ENCODE measurements around the gene CPED1.
"Not testable (repeated sequence)": the region's sequence is repeated elsewhere in the genome, so short reads cannot be mapped to it uniquely, and the experiment has no call there.

Gene CPED1

DNA sequence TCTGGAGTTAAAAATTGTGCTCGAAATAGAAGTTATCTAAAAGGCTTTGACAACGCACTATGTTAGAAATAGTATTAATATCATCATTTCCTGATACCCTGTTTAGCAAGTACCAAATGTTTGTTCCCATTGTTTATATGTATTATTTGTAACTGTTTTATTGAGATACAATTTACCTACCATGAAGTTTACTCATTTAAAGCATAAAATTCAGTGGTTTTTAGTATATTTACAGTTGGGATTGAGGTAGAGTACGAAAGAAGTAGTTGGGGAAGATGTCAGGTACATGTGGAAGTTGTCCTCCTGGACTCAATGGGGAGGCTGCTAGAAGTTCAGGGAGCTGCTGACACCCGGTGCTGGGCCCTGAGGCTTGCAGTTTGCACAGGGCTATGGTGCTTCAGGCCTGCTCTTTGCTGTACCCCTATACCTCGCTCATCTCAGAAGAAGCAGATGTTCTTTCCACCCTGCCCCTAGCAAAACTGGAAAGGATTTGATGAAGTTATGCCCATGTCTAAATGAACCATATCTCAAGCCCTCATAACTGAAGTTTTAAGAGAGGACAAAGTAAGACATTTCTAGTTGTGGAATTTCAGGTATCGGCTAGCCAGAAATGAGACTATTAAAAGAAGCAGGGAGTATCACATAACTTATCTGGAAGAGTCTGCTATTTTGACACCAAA, 315.1 kb downstream of the CPED1 start:
- DNase-seq (ENCODE audit: insufficient read length, low spot score) (no peak), FAIRE-seq (no peak)
- no peak for TF ChIP-seq POLR2A (IDR thresholded peaks at IDR 0.05; ENCODE audit: low read depth, low read length)

DNA sequence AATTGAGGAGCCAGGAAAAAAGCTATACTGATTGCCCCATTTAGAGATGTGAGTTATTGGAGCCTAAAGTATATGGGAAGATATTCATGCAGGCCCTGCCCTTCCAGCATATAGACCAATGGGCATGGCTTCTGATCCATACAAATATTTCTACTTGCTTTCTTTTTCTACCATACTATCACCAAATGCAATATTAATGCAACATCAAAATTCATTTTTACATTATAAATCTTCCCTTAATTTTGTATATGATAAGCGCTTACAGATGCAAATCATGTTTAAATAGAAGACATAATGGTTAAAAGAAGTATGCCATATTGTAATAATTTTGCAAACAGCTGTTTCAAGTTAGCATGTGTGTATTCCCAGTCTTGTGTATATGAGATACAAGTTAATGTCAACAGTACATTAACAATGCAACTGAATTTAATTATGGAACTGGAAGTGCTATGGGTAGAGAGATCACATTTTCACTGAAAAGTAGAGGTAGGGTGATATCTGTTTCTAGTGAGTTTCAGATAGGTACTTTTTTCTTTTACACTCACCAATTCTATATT, 315.7 kb downstream of the CPED1 start:
- FAIRE-seq (no peak), DNase-seq (ENCODE audit: insufficient read length, low spot score) (no peak)
- no peak for TF ChIP-seq POLR2A (IDR thresholded peaks at IDR 0.05; ENCODE audit: low read depth, low read length)

DNA sequence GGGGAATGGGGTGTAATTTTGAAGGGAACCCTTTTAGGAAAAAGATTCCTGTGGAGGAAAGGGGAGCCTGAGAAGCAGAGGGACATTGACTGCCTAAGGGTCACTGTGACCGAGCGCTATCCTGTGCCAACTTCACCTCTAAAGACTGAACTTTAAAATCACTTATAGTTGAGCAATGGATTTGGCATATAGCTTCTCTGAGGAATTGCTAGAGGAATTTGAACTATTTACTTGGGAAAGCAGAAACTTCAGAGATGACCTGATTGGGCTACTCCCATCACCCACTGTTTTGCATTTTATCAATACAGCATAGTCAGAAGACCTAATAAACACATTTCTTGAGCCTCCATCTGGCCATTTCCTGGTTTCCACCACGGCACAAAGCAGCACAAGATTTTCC, 316.6 kb downstream of the CPED1 start:
- FAIRE-seq: no peak
- DNase-seq (ENCODE audit: insufficient read length, low spot score): no peak
- no peak for TF ChIP-seq POLR2A (IDR thresholded peaks at IDR 0.05; ENCODE audit: low read depth, low read length)

DNA sequence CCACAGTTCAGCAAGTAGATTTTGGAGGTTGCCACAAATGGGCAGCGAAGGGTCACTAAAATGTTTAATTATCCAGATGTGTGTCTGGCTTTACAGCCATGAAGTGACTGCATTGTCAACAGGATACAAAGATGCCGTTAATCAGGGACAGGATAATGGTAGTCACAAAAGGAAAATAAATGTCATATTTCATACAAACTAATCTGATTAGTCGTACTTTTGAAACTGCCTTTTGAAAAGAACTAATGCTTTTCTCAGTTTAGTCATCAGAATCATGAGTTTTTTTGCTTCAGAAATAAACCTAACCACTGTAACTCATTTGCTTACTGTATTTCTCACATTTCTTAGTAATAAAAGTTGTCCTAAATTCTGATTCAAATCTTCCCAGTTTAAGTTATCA, 318.1 kb downstream of the CPED1 start:
- FAIRE-seq (peak; percentile 71), DNase-seq (ENCODE audit: insufficient read length, low spot score) (no peak)
- TF ChIP-seq POLR2A (IDR thresholded peaks at IDR 0.05; ENCODE audit: low read depth, low read length): no peak

DNA sequence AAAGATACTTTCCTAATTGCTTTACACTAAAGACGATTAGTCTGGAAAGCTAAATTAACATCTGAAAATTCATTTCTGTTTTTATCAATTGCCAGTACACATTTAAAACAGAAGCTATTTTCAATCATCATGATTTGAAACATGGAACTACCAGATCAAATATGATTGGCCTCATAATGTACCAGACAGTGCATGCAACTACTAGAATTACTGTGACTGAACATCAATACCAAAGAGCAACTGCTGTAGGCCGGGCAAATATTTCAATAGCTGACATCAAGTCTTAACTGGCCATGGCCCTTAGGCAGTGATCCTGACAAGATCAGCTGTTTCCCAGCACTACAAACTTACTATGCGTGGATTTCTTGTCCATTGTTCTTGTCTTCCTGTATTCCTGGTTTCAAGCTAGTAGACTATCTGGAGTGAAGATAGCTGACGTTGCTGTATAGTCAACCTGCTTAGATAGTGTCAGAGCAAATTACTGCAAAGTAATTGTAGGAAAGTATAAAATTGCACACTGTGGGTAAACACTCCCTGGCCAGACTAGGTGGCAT, 318.6 kb downstream of the CPED1 start:
- DNase-seq (ENCODE audit: insufficient read length, low spot score) (no peak), FAIRE-seq (peak; percentile 15)
- TF ChIP-seq POLR2A (IDR thresholded peaks at IDR 0.05; ENCODE audit: low read depth, low read length): no peak

DNA sequence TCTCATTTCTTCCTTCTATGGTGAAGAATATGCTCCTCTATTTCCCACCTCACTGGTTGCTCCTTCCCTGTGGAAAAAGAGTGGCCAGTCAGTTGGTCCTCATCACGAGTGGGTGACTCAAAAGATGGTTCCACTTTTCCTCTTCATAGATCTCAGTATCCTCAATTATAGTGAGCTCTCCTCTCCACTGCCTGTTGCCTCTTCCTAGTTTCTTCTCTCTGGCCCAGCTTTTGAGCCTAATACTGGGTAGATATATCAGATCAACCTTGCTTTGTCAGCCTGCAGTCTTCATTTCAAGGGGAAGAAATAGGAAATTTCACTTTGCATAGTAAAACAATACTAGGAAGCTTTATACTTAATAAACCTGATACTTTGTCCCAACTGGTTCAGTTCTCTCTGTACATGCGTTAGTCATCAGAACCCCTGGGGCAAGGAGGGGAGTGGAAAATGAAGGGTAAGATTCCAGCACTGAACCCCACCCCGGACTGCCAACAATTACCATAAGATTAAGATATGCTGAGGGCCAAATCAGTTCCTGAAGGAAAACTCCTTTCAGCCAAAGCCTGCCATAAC, 324.8 kb downstream of the CPED1 start:
- DNase-seq (ENCODE audit: insufficient read length, low spot score): no peak
- TF ChIP-seq POLR2A (IDR thresholded peaks at IDR 0.05; ENCODE audit: low read depth, low read length): no peak
- peak; percentile 91 for FAIRE-seq

DNA sequence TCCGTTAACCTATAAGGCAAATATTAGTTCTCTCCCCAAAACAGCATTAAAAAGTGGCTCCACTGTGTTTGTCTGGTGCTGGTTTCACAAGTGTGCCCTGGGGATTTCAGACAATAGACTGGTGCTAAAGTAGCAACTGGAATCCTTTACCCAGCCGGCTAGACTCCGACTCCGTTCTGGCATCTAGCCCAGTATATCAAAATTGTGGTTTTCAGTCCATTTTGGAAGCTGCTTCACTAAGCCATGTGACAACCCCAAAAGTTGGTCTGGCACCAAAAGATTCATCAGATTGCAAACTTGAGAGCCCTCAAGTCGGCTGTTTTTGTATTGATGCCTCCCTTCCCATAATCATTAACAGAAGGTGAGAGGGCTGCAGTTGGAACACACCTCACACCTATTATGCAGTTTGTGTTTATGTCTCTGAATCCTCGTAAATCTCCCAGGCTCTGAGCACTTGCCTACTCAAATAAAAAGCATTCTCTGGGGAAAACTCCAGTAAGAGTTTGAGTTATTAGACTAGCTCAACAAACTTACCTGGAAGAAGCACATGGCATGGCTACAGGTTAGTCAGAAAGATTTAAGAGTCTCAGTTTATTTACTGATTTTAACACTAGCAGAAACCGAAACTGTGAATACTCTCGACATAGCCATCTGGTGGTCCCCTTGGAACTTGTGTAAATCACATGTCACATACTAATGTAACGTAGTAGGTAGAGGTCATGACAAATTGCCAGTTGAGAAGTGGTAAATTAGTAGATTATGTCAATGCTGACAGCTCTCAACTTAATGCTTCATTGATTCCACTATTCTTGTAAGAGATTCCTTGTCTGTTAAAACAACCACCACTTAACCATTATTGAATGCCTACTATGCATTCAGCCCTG, 325.5 kb downstream of the CPED1 start:
- TF ChIP-seq POLR2A (IDR thresholded peaks at IDR 0.05; ENCODE audit: low read depth, low read length): no peak
- FAIRE-seq (peak; percentile 61), DNase-seq (ENCODE audit: insufficient read length, low spot score) (no peak)

DNA sequence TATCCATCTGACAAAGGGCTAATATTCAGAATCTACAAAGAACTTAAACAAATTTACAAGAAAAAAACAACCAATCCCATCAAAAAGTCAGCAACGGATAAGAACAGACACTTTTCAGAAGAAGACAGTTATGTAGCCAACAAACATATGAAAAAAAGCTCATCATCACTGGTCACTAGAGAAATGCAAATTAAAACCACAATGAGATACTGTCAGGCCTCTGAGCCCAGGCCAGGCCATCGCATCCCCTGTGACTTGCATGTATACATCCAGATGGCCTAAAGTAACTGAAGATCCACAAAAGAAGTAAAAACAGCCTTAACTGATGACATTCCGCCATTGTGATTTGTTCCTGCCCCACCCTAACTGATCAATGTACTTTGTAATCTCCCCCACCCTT, 326.7 kb downstream of the CPED1 start:
- FAIRE-seq: not testable (repeated sequence)

DNA sequence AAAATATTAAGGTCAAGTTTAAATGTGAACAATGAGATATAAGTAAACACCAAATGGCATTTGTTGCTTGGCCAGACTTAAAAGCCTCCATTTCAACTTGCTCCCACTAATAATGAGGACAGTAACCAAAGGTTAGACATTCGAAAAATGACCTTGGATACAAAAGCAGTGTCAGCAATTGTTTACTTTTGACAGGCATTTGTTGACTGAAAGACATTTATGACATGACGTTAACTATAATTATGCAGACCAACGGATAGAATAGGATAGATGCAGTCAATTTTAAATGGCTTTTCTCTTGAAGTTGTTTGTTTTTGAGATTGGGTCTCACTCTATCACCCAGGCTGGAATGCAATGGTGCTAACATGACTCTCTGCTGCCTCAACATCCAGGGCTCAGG, 333.9 kb downstream of the CPED1 start:
- TF ChIP-seq POLR2A (IDR thresholded peaks at IDR 0.05; ENCODE audit: low read depth, low read length): no peak
- DNase-seq (ENCODE audit: insufficient read length, low spot score) (no peak), FAIRE-seq (no peak)

More for the DNA sequence above, 326.7 kb downstream of the CPED1 start:
- not testable (repeated sequence) for DNase-seq (ENCODE audit: insufficient read length, low spot score)

DNA sequence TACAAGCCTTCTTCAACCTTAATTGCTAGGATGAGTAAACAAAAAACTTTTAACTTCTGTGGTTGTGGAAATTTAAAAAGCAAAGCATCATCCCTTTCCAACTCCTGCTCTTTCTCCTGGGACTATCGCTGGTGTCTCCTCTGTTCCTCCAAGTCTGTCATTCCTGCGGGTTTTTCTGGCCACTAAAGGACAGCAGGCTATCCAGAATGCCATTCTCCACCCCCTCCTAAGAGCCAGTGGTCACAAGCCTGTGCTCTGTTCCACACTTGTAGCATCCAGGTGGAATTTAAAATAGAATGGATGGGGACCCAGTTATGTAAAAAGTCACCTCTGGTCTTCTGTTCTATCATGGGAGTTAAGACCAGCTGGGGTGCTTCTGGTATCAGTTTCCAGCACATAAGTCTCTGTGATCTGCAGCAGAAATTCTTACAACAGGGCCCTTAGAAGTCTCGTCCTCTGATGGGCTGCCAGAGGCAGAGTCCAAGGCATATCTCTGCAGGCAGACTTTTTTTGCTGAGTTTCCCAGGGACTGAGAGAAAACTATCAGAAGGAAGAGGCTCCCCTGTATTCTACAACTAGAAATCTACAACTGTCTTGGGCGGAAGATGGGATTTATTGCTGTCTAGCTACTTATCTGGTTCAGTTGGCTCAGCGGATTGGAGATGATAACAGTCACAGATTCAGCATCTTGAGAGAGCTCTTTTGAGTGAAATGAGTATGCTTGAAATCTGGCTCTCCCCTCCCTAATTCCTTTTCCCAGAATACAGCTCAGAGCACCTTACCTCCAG, 335.2 kb downstream of the CPED1 start:
- DNase-seq (ENCODE audit: insufficient read length, low spot score) (no peak), FAIRE-seq (no peak)
- TF ChIP-seq POLR2A (IDR thresholded peaks at IDR 0.05; ENCODE audit: low read depth, low read length): no peak

DNA sequence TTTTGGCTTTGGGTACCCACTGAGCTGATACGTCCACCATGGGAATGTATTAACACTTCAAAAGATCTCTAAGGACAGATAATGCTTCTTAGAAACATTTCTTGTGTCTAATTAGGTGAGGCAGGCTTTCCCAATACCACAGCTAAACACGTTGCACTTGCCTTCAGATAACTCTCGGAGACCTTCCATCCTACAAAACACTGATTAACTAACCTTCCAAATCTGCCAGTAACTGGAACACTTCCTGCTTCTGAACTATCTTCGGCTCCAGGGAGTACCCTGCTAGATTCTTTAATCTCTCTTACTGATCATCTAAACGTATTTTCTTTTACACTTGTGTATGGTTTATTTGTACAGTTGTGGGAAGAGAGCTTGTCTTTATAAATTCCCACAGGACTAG, 339.2 kb downstream of the CPED1 start:
- no peak for TF ChIP-seq POLR2A (IDR thresholded peaks at IDR 0.05; ENCODE audit: low read depth, low read length)
- no peak for DNase-seq (ENCODE audit: insufficient read length, low spot score)
- FAIRE-seq: no peak

DNA sequence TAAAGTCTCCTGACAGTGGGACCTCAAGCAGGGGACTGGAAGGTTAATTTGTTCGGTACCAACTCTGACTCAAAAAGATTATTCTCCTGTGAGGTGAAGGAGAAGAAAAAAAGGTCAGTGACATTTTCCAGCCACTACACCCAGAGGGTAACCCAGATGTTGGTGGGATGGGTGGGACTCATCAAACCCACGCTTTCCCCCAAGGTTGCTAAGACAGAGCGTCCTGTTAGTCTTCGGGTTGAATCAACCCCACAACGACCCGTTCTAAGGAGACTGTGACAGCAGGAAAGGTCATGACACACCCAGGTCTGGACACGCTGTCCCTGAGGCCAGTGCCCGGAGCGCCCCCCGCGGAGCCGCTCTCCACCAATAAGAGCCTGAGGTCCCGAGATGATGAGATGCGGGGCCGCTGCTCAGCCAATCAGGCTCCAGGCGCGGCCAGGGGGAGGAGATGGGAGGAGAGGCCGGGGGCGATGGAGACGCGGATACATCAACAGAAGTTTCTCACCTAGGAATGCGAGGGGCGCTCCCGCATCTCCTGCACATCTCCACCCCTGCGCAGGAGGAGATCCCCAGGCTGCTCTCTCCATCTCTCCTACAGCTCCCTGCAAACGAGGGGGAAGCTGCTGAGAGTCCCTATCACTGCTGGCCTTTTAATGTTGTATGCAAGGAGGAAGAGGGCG, 340.1 kb downstream of the CPED1 start, which contains the start of gene WNT16:
Gene WNT16, plus strand, starts transcription at position 493 of the 683 bp plus-strand sequence. CDS start 293 bp downstream, outside the sequence.
- no peak for DNase-seq (ENCODE audit: insufficient read length, low spot score)
- TF ChIP-seq POLR2A (IDR thresholded peaks at IDR 0.05; ENCODE audit: low read depth, low read length): no peak

More for the DNA sequence above, 340.1 kb downstream of the CPED1 start, which contains the start of gene WNT16:
- no peak for FAIRE-seq

Measured in H54 (cell line).